PC-9 (cell line): ENCODE results near the gene PTPRR. TPM values are rescaled to one million over a fixed set of nuclear protein-coding genes. Genes with fewer than 3 reads are reported as not detected.

ENCODE experiments used
- BruUV-seq: library from RNA; stranded (reverse); fragments of 400-500 nt; replicated peaks from 2 replicates; lab custom pipeline; 2021; lab: Mats Ljungman, UMichigan
- CTCF ChIA-PET: fragments of 300-600 bp; sonication (Branson Sonifier 250); formaldehyde crosslinking; loops from one replicate; lab custom pipeline; 2022; ENCODE audit warnings: antibody characterized with exemption; lab: Charles Lee
- POLR2A ChIA-PET: fragments of 300-600 bp; sonication (Branson Sonifier 250); formaldehyde crosslinking; loops from one replicate; lab custom pipeline; 2022; ENCODE audit warnings: antibody characterized with exemption; ENCODE audit not compliant: unreplicated experiment; lab: Charles Lee
- DNase-seq, 2 experiments: peaks; one replicate each; pipeline versions ENCODE4 v3.0.0 to v3.0.0-alpha.2; 2015 to 2022; ENCODE audit warnings: mixed read lengths in 1 of 2
- H2AFZ ChIP-seq: fragments of 200-600 bp; sonication (generic); 2 replicates; pipeline ENCODE4 v1.8.1; 2017; ENCODE audit warnings: antibody characterized with exemption
- H3F3A ChIP-seq: fragments of 200-600 bp; sonication (generic); 2 replicates; pipeline ENCODE4 v1.8.1; 2017; ENCODE audit warnings: antibody characterized with exemption, mild to moderate bottlenecking, low read depth; ENCODE audit not compliant: insufficient read depth
- H3K27ac ChIP-seq: fragments of 200-600 bp; sonication (generic); 2 replicates; pipeline ENCODE4 v1.6.1; 2016; ENCODE audit warnings: mixed run types
- H3K27me3 ChIP-seq: fragments of 200-600 bp; sonication (generic); 2 replicates; pipeline ENCODE4 v1.6.1; 2016; ENCODE audit warnings: low read depth, mixed run types; ENCODE audit not compliant: insufficient read depth
- H3K36me3 ChIP-seq: fragments of 200-600 bp; sonication (generic); 2 replicates; pipeline ENCODE4 v1.6.1; 2016; ENCODE audit warnings: low read depth, mixed run types
- H3K4me1 ChIP-seq: fragments of 200-600 bp; sonication (generic); replicated peaks from 2 replicates; pipeline ENCODE4 v1.6.1; 2016; ENCODE audit warnings: mixed run types; ENCODE audit not compliant: insufficient read depth
- H3K4me2 ChIP-seq: fragments of 200-600 bp; sonication (generic); 2 replicates; pipeline ENCODE4 v1.6.1; 2017; ENCODE audit warnings: mixed run types
- H3K4me3 ChIP-seq: fragments of 200-600 bp; sonication (generic); 2 replicates; pipeline ENCODE4 v1.6.1; 2016; ENCODE audit warnings: mixed run types
- H3K79me2 ChIP-seq: fragments of 200-600 bp; sonication (generic); 2 replicates; pipeline ENCODE4 v1.6.1; 2017; ENCODE audit warnings: low read depth, mixed run types
- H3K9me2 ChIP-seq: fragments of 200-600 bp; sonication (generic); 2 replicates; pipeline ENCODE4 v1.8.1; 2017; ENCODE audit warnings: mild to moderate bottlenecking; ENCODE audit not compliant: insufficient read depth
- H3K9me3 ChIP-seq: fragments of 200-600 bp; sonication (generic); 2 replicates; pipeline ENCODE4 v1.8.1; 2016; ENCODE audit warnings: low read depth; ENCODE audit not compliant: insufficient read depth
- H4K20me1 ChIP-seq: fragments of 200-600 bp; sonication (generic); 2 replicates; pipeline ENCODE4 v1.8.1; 2017; ENCODE audit not compliant: insufficient read depth
- EZH2 ChIP-seq: fragments of 200-600 bp; sonication (generic); IDR thresholded peaks from 2 replicates; pipeline ENCODE4 v1.8.0; 2017; ENCODE audit warnings: antibody characterized with exemption, low read depth
- intact Hi-C: fragments of 100-400 bp; cut with micrococcal nuclease; formaldehyde crosslinking; loops from one replicate; pipeline ENCODE4 v1.10.0; 2022; ENCODE audit not compliant: unreplicated experiment
- total RNA-seq: library from RNA; stranded (reverse); gene quantifications from 2 replicates; pipeline ENCODE4 v1.2.3, GENCODE V29; 2021
- TF ChIP-seq, protein P1 (sequence below): fragments of 200-600 bp; sonication (generic); conservative IDR thresholded peaks from 2 replicates; pipeline ENCODE4 v1.6.1; 2017; ENCODE audit warnings: mixed run types, antibody characterized with exemption, mild to moderate bottlenecking, moderate library complexity

Gene PTPRR
- total RNA-seq, 1 experiment from 2014 or later, result 12.2 TPM

DNA sequence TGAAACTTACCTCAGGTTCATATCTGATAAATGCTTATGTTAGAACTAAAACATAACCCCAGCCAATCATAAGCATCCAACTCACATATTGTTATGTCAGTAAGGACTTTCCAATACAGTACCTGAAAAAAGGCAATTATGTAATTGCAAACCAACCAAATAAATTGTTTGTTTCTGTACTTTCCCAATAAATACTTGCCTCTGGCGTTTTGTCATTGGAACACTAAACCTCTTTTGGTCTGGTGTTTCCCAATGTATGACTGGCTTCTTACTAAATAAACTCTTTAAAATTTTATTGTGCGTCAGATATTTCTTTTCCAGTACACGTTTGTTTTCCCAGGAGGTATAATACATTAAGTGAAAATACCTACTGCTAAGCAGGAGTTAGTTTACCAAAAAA, 276.6 kb downstream of the PTPRR start:
- no peak overlapping the region for H3K4me2 ChIP-seq
- no peaks in the 10 kb centered on the region for H3K9me2 ChIP-seq
- DNase-seq, result peak in 1 of 2 experiments; percentile 57
- no peak overlapping the region for H3K4me3 ChIP-seq
- H3K9me3 ChIP-seq, result peaks cover 7% of the 10 kb centered on the region
- H2AFZ ChIP-seq, result no peak overlapping the region
- ChIA-PET CTCF (interaction anchor here (0.6 kb wide), 1 partner anchor 277 kb away, joined by 3 read pairs; no protein-coding TSS in a partner anchor), POLR2A (no interaction called here)
- TF ChIP-seq, protein P1, sequence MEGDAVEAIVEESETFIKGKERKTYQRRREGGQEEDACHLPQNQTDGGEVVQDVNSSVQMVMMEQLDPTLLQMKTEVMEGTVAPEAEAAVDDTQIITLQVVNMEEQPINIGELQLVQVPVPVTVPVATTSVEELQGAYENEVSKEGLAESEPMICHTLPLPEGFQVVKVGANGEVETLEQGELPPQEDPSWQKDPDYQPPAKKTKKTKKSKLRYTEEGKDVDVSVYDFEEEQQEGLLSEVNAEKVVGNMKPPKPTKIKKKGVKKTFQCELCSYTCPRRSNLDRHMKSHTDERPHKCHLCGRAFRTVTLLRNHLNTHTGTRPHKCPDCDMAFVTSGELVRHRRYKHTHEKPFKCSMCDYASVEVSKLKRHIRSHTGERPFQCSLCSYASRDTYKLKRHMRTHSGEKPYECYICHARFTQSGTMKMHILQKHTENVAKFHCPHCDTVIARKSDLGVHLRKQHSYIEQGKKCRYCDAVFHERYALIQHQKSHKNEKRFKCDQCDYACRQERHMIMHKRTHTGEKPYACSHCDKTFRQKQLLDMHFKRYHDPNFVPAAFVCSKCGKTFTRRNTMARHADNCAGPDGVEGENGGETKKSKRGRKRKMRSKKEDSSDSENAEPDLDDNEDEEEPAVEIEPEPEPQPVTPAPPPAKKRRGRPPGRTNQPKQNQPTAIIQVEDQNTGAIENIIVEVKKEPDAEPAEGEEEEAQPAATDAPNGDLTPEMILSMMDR, result no peak
- no peak for TF ChIP-seq EZH2
- no peaks in the 10 kb centered on the region for H3K36me3 ChIP-seq
- H3K4me1 ChIP-seq, result peaks cover 47% of the 10 kb centered on the region
- H3K27me3 ChIP-seq, result no peaks in the 10 kb centered on the region
- no TSS peak for BruUV-seq
- H4K20me1 ChIP-seq, result no peaks in the 10 kb centered on the region
- peak overlapping the region; percentile 20; the same call in 1 of the 2 replicates for H3K27ac ChIP-seq
- H3F3A ChIP-seq, result peaks cover 21% of the 10 kb centered on the region; the same call in 1 of the 2 replicates
- H3K79me2 ChIP-seq, result no peaks in the 10 kb centered on the region
- intact Hi-C loops, result no loop called here

DNA sequence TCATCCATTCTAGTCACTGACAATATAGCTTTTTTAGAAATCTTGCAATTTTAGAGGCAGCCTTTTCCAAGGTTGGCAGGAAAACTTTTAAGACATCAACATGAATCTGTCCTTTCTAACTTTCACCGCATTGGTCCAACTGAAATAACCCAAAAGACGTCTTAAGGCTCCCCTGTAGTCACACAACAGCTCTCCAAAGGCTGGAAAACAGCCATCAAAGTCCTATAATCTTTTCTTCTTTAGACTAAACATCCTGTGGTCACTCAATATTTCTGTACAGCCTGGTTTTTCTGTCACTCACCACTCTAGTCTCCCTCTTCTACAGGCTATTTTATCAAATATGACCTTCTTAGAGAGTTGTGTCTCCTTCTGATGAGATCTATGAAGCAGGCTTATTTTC, 278.8 kb downstream of the PTPRR start:
- H3K4me3 ChIP-seq, result no peak overlapping the region
- H3K79me2 ChIP-seq, result no peaks in the 10 kb centered on the region
- intact Hi-C loops, result no loop called here
- H3K27ac ChIP-seq, result no peak overlapping the region
- TF ChIP-seq EZH2, result no peak
- TF ChIP-seq, protein P1, result no peak
- peaks cover 17% of the 10 kb centered on the region; the same call in 1 of the 2 replicates for H3F3A ChIP-seq
- H2AFZ ChIP-seq, result no peak overlapping the region
- CTCF ChIA-PET, result no interaction called here
- H3K36me3 ChIP-seq, result no peaks in the 10 kb centered on the region
- H3K4me2 ChIP-seq, result no peak overlapping the region
- BruUV-seq, result no TSS peak
- no peaks in the 10 kb centered on the region for H4K20me1 ChIP-seq
- POLR2A ChIA-PET, result no interaction called here
- no peaks in the 10 kb centered on the region; the same call in none of the 2 replicates for H3K9me3 ChIP-seq
- no peaks in the 10 kb centered on the region for H3K9me2 ChIP-seq
- no peaks in the 10 kb centered on the region for H3K27me3 ChIP-seq
- no peak for DNase-seq
- peaks cover 40% of the 10 kb centered on the region for H3K4me1 ChIP-seq

- CTCF ChIA-PET, result no interaction called here
- intact Hi-C loops, result no loop called here
- no TSS peak for BruUV-seq
- Histone ChIP-seq H3F3A (peaks cover 9% of the 10 kb centered on the region; the same call in 1 of the 2 replicates), H3K4me3 (no peak overlapping the region), H3K9me2 (no peaks in the 10 kb centered on the region), H3K36me3 (no peaks in the 10 kb centered on the region), H3K27me3 (no peaks in the 10 kb centered on the region), H4K20me1 (no peaks in the 10 kb centered on the region), H2AFZ (no peak overlapping the region), H3K4me1 (peaks cover 32% of the 10 kb centered on the region), H3K4me2 (no peak overlapping the region), H3K9me3 (no peaks in the 10 kb centered on the region; the same call in none of the 2 replicates), H3K79me2 (no peaks in the 10 kb centered on the region), H3K27ac (no peak overlapping the region)
- TF ChIP-seq, protein P1, result no peak
- no peak for TF ChIP-seq EZH2
- no peak for DNase-seq
- POLR2A ChIA-PET, result no interaction called here
These were observed 279.6 kb downstream of the PTPRR start for GRCh38 chr12:70640901-70641300.
